ENCODE results near the gene TMPRSS7.

DNA sequence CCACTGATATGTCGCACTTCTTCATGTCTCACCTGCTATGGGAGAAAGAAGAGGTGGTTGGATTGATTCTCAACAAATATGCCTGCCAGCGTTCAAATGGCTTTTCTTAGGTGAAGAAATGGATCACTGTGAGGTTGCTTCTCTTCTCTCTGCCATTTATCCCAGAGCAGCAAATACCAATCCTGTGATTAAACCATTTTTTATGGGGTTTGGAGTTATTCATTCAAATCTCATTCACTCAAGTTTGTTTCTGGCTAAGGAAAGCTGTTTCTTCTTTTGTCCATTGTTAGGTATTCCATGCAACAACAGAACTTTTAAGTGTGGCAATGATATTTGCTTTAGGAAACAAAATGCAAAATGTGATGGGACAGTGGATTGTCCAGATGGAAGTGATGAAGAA lies 39.5 kb downstream of the TMPRSS7 start:
- TF ChIP-seq POLR2A (IDR thresholded peaks at IDR 0.05), result no peak
- no peak for TF ChIP-seq POLR2AphosphoS5 (IDR thresholded peaks at IDR 0.05)
- TF ChIP-seq, protein P1, sequence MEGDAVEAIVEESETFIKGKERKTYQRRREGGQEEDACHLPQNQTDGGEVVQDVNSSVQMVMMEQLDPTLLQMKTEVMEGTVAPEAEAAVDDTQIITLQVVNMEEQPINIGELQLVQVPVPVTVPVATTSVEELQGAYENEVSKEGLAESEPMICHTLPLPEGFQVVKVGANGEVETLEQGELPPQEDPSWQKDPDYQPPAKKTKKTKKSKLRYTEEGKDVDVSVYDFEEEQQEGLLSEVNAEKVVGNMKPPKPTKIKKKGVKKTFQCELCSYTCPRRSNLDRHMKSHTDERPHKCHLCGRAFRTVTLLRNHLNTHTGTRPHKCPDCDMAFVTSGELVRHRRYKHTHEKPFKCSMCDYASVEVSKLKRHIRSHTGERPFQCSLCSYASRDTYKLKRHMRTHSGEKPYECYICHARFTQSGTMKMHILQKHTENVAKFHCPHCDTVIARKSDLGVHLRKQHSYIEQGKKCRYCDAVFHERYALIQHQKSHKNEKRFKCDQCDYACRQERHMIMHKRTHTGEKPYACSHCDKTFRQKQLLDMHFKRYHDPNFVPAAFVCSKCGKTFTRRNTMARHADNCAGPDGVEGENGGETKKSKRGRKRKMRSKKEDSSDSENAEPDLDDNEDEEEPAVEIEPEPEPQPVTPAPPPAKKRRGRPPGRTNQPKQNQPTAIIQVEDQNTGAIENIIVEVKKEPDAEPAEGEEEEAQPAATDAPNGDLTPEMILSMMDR (IDR thresholded peaks at IDR 0.05), result no peak
